ENCODE data around the gene TRIM56.

The TRIM56 gene

GRCh38 chr7:101134399-101134980 lies 49.2 kb downstream of the TRIM56 start:
- no peak for FAIRE-seq

GRCh38 chr7:101137651-101138212 lies 52.5 kb downstream of the TRIM56 start:
- FAIRE-seq: no peak

- no peak for FAIRE-seq
Measured at GRCh38 chr7:101138213-101138870, 53.1 kb downstream of the TRIM56 start.

- FAIRE-seq: no peak
Measured at GRCh38 chr7:101140339-101140699, 55.0 kb downstream of the TRIM56 start.

GRCh38 chr7:101140746-101141382 lies 55.6 kb downstream of the TRIM56 start:
- FAIRE-seq: no peak
